Left lung (tissue), 10 donors: Measurements from ENCODE around the gene CSH2. TPM values are rescaled to one million over a fixed set of nuclear protein-coding genes. Genes with fewer than 3 reads are reported as not detected.

Experiments used
- ATAC-seq: fragments of 200-7000 bp; cut with Tn5 transposase; one replicate; pipeline ENCODE4 v1.9.1; 2020; ENCODE audit warnings: moderate library complexity
- DNase-seq, 4 donors: peaks; one replicate each; pipeline ENCODE4 v3.0.0-alpha.2; 2013 to 2020
- H3K27ac ChIP-seq, 2 donors: fragments of 200-600 bp; sonication (generic) in 1 of 2; one replicate each; pipeline versions ENCODE4 v1.5.0 to v1.8.0; 2020 to 2021
- H3K27me3 ChIP-seq, 2 donors: fragments of 200-600 bp; sonication (generic) in 1 of 2; one replicate each; pipeline versions ENCODE4 v1.5.0 to v1.8.0; 2020 to 2021
- H3K36me3 ChIP-seq, 2 donors: fragments of 200-600 bp; sonication (generic) in 1 of 2; one replicate each; pipeline versions ENCODE4 v1.5.0 to v1.8.0; 2020 to 2021
- H3K4me1 ChIP-seq, 2 donors: fragments of 200-600 bp; one replicate each; pipeline ENCODE4 v1.8.0; 2021
- H3K4me3 ChIP-seq, 2 donors: fragments of 200-600 bp; sonication (generic) in 1 of 2; one replicate each; pipeline versions ENCODE4 v1.5.0 to v1.8.0; 2020 to 2021; ENCODE audit warnings: mild to moderate bottlenecking in 1 of 2
- H3K9me3 ChIP-seq, 2 donors: fragments of 200-600 bp; sonication (generic) in 1 of 2; one replicate each; pipeline versions ENCODE4 v1.5.0 to v1.8.0; 2020 to 2021
- CTCF ChIP-seq, 2 donors: fragments of 200-600 bp; sonication (generic) in 1 of 2; IDR thresholded peaks; one replicate each; pipeline versions ENCODE4 v1.5.0 to v1.8.0; 2021; ENCODE audit warnings: antibody characterized with exemption in 2 of 2
- intact Hi-C, 2 donors: fragments of 100-400 bp; cut with DNase I; formaldehyde crosslinking; loops; one replicate each; pipeline versions ENCODE4 v1.11.2 to v1.14.2; 2022
- polyA plus RNA-seq, 6 donors: library from polyadenylated mRNA; unstranded; fragments of 120-200 nt; gene quantifications; one replicate each; pipeline ENCODE4 v1.2.1, GENCODE V29; 2013; ENCODE audit not compliant: insufficient read length in 6 of 6
- total RNA-seq, 2 donors: library from RNA; stranded (reverse); fragmentation: NEBNext Ultra II Directional; extraction: Animal tissue kit (Norgen Biotek cat#: 25700); gene quantifications; one replicate each; pipeline ENCODE4 v1.2.1, GENCODE V29; 2021
- donor health status: DM: no; HTN: yes; CAD: no.
- donor health status: DM: no; HTN: no; CAD: no.

Gene CSH2
- total and polyA plus RNA-seq, 8 donors, result 0.20 to 6.7 (median 0.23) TPM; not detected in 5

- H3K27me3 ChIP-seq, result no peaks in the 10 kb centered on the region
- no peak for TF ChIP-seq CTCF (IDR thresholded peaks at IDR 0.05)
- intact Hi-C loops, result no loop called here
- peaks cover 0 to 73% of the 10 kb centered on the region in 2 donors for H3K36me3 ChIP-seq
- ATAC-seq (no peak), DNase-seq (no peak)
- no peaks in the 10 kb centered on the region for H3K9me3 ChIP-seq
- H3K4me1 ChIP-seq, result peaks cover 17 to 50% of the 10 kb centered on the region in 2 donors
- peak overlapping the region in 1 of 2 donors; percentile 45 for H3K27ac ChIP-seq
- no peak overlapping the region for H3K4me3 ChIP-seq
These were observed 38.2 kb downstream of the CSH2 start for GRCh38 chr17:63835167-63835720.

GRCh38 chr17:63834431-63835166, 38.9 kb downstream of the CSH2 start:
- Histone ChIP-seq H3K36me3 (peaks cover 0 to 80% of the 10 kb centered on the region in 2 donors), H3K9me3 (no peaks in the 10 kb centered on the region), H3K4me1 (peaks cover 16 to 44% of the 10 kb centered on the region in 2 donors), H3K27ac (peak overlapping the region in 1 of 2 donors; percentile 45), H3K4me3 (no peak overlapping the region), H3K27me3 (no peaks in the 10 kb centered on the region)
- peak; percentile 38 to 45 for TF ChIP-seq CTCF (IDR thresholded peaks at IDR 0.05)
- DNase-seq (peak in 2 of 4 donors; percentile 48 to 49), ATAC-seq (peak; percentile 64)
- intact Hi-C loops, result no loop called here

- intact Hi-C loops, result no loop called here
These were observed 39.6 kb downstream of the CSH2 start for GRCh38 chr17:63833741-63834373.

GRCh38 chr17:63833026-63833740, 40.3 kb downstream of the CSH2 start:
- H3K9me3 ChIP-seq, result no peaks in the 10 kb centered on the region
- DNase-seq (no peak), ATAC-seq (no peak)
- H3K27ac ChIP-seq, result no peak overlapping the region
- no peak overlapping the region for H3K4me3 ChIP-seq
- TF ChIP-seq CTCF (IDR thresholded peaks at IDR 0.05), result no peak
- H3K27me3 ChIP-seq, result no peaks in the 10 kb centered on the region
- H3K36me3 ChIP-seq, result peaks cover 0 to 90% of the 10 kb centered on the region in 2 donors
- H3K4me1 ChIP-seq, result peaks cover 14 to 44% of the 10 kb centered on the region in 2 donors
- intact Hi-C loops, result no loop called here

More at GRCh38 chr17:63833741-63834373, 39.6 kb downstream of the CSH2 start:
- H3K4me3 ChIP-seq, result no peak overlapping the region
- DNase-seq (no peak), ATAC-seq (no peak)
- H3K4me1 ChIP-seq, result peaks cover 11 to 44% of the 10 kb centered on the region in 2 donors
- no peaks in the 10 kb centered on the region for H3K27me3 ChIP-seq
- H3K36me3 ChIP-seq, result peaks cover 0 to 87% of the 10 kb centered on the region in 2 donors
- no peak overlapping the region for H3K27ac ChIP-seq
- TF ChIP-seq CTCF (IDR thresholded peaks at IDR 0.05), result no peak
- H3K9me3 ChIP-seq, result no peaks in the 10 kb centered on the region
